ENCODE data around the gene ETS1.

ETS1 gene

DNA sequence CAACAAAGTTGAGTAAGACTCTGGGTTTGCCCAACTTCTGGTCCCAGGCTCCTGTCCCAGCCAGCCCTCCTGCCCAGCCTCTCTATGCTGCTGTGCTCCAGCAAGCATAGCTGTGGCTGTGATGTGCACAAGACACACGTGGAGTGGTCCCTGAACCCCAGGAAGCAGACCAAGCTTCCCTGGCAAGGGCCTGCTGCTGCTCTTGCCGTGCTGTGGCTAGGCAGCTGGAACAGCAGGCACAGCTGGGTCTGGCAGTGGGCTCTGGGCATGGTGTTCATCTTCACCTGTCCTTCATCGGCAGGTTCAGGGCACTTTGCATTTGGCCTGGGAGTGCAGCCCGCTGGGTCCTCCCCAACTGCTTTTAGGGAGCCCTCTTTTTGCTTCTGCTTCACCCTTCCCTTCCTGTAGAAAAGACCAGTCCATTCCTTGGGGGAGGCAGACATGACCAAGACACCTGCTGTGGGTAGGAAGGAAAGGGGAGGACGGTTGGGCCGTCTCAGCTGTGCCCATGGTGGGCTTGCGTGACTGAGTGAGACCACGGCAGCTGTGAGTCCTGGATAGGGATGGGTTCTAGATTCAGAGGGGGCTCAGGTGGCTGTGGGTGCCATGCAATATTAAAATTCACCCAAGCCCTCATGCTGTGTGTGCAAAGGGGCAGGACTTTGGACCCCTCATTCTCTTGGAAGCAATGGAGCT, 26.1 kb upstream of the ETS1 start:
- Histone ChIP-seq H3K9me2 (ENCODE audit: low read depth, low read length) (no peaks in the 10 kb centered on the region), H3K4me1 (ENCODE audit: insufficient read depth, low read length, severe bottlenecking) (peaks cover 98% of the 10 kb centered on the region), H3K9ac (ENCODE audit: low read length) (peak overlapping the region; percentile 90), H3K27ac (ENCODE audit: low read depth, low read length, poor library complexity, severe bottlenecking) (peak overlapping the region; percentile 100), H3K27me3 (ENCODE audit: insufficient read depth, low read length) (no peaks in the 10 kb centered on the region), H3K9me3 (ENCODE audit: low read length) (no peaks in the 10 kb centered on the region), H3K4me2 (ENCODE audit: low read length) (peak overlapping the region; percentile 64), H3K4me3 (ENCODE audit: low read depth, low read length, poor library complexity, severe bottlenecking) (peak overlapping the region; percentile 9), H2AFZ (ENCODE audit: low read length) (no peak overlapping the region), H4K20me1 (ENCODE audit: insufficient read depth, low read length) (no peaks in the 10 kb centered on the region), H3F3A (ENCODE audit: insufficient read depth, low read length) (0 out of 2 replicates have a peak, but pooled peaks cover 4% of the 10 kb centered on the region), H3K36me3 (ENCODE audit: insufficient read depth, low read length) (no peaks in the 10 kb centered on the region), H3K79me2 (ENCODE audit: insufficient read depth, low read length) (no peaks in the 10 kb centered on the region)
- TF ChIP-seq CTCF (IDR thresholded peaks at IDR 0.05; ENCODE audit: low read length) (no peak), EZH2 (IDR thresholded peaks at IDR 0.05; ENCODE audit: borderline replicate concordance, low read length) (no peak)

- H3K27ac ChIP-seq (ENCODE audit: low read depth, low read length, poor library complexity, severe bottlenecking) = peak overlapping the region; percentile 100
- 0 out of 2 replicates have a peak, but pooled peaks cover 4% of the 10 kb centered on the region for H3F3A ChIP-seq (ENCODE audit: insufficient read depth, low read length)
- H3K9me2 ChIP-seq (ENCODE audit: low read depth, low read length) = no peaks in the 10 kb centered on the region
- no peaks in the 10 kb centered on the region for H3K36me3 ChIP-seq (ENCODE audit: insufficient read depth, low read length)
- peak overlapping the region; percentile 64 for H3K4me2 ChIP-seq (ENCODE audit: low read length)
- peak overlapping the region; percentile 90 for H3K9ac ChIP-seq (ENCODE audit: low read length)
- no peaks in the 10 kb centered on the region for H3K79me2 ChIP-seq (ENCODE audit: insufficient read depth, low read length)
- peaks cover 98% of the 10 kb centered on the region for H3K4me1 ChIP-seq (ENCODE audit: insufficient read depth, low read length, severe bottlenecking)
- peak overlapping the region; percentile 42 for H3K4me3 ChIP-seq (ENCODE audit: low read depth, low read length, poor library complexity, severe bottlenecking)
- no peak for TF ChIP-seq CTCF (IDR thresholded peaks at IDR 0.05; ENCODE audit: low read length)
- TF ChIP-seq EZH2 (IDR thresholded peaks at IDR 0.05; ENCODE audit: borderline replicate concordance, low read length) = no peak
- H3K27me3 ChIP-seq (ENCODE audit: insufficient read depth, low read length) = no peaks in the 10 kb centered on the region
- no peak overlapping the region for H2AFZ ChIP-seq (ENCODE audit: low read length)
- H3K9me3 ChIP-seq (ENCODE audit: low read length) = no peaks in the 10 kb centered on the region
- H4K20me1 ChIP-seq (ENCODE audit: insufficient read depth, low read length) = no peaks in the 10 kb centered on the region
These were observed 23.6 kb upstream of the ETS1 start for GRCh38 chr11:128610721-128611617.

DNA sequence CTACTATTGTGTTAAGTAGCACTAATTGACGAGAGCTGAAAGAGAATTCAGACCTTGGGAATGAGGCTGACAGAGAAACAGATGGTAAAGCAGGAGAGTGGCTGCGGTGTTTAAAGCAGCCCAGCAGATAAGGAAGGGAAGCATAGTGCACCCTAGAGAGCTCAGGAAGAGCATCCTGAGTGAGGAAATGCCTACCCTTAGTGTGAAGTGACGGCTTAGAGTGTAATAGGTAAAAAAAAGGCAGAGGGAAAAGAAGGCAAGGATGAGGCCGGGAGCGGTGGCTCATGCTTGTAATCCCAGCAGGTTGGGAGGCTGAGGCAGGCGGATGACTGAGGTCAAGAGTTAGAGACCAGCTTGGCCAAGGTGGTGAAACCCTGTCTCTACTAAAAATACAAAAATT, 22.4 kb upstream of the ETS1 start:
- Histone ChIP-seq H3K79me2 (ENCODE audit: insufficient read depth, low read length) (no peaks in the 10 kb centered on the region), H3K4me2 (ENCODE audit: low read length) (peak overlapping the region; percentile 53), H4K20me1 (ENCODE audit: insufficient read depth, low read length) (no peaks in the 10 kb centered on the region), H3K4me1 (ENCODE audit: insufficient read depth, low read length, severe bottlenecking) (peaks cover 99% of the 10 kb centered on the region), H3F3A (ENCODE audit: insufficient read depth, low read length) (0 out of 2 replicates have a peak, but pooled peaks cover 4% of the 10 kb centered on the region), H3K27ac (ENCODE audit: low read depth, low read length, poor library complexity, severe bottlenecking) (peak overlapping the region; percentile 100), H3K4me3 (ENCODE audit: low read depth, low read length, poor library complexity, severe bottlenecking) (peak overlapping the region; percentile 14), H3K9ac (ENCODE audit: low read length) (peak overlapping the region; percentile 69), H3K9me2 (ENCODE audit: low read depth, low read length) (no peaks in the 10 kb centered on the region), H3K27me3 (ENCODE audit: insufficient read depth, low read length) (no peaks in the 10 kb centered on the region), H2AFZ (ENCODE audit: low read length) (no peak overlapping the region), H3K36me3 (ENCODE audit: insufficient read depth, low read length) (no peaks in the 10 kb centered on the region), H3K9me3 (ENCODE audit: low read length) (no peaks in the 10 kb centered on the region)
- TF ChIP-seq CTCF (IDR thresholded peaks at IDR 0.05; ENCODE audit: low read length) (no peak), EZH2 (IDR thresholded peaks at IDR 0.05; ENCODE audit: borderline replicate concordance, low read length) (no peak)

Data from OCI-LY1 (cell line).